B cell (primary cell): ENCODE data around the gene IGFN1.

ENCODE experiments used
- CTCF ChIP-seq: fragments of 200-600 bp; IDR thresholded peaks from one replicate; pipeline ENCODE4 v1.8.0; 2022; ENCODE audit warnings: antibody characterized with exemption, mild to moderate bottlenecking
- EZH2 ChIP-seq: IDR thresholded peaks from 2 replicates; pipeline ENCODE4 v1.6.1; 2012; ENCODE audit warnings: borderline replicate concordance, low read depth, mild to moderate bottlenecking, moderate library complexity, low read length; ENCODE audit not compliant: insufficient read depth, poor library complexity, severe bottlenecking

- TF ChIP-seq CTCF (no peak), EZH2 (no peak)
These were observed 49.7 kb upstream of the IGFN1 start for GRCh38 chr1:201140941-201141260.
